CD4-positive, alpha-beta T cell treated with Interleukin-1 beta for 1 hour (primary cell): ENCODE measurements around the gene TRAF2.
"Not testable (repeated sequence)": the region's sequence is repeated elsewhere in the genome, so short reads cannot be mapped to it uniquely, and the experiment has no call there.

ENCODE experiments used
- DNase-seq, 2 donors: peaks; one replicate each; pipeline ENCODE4 v3.0.0-alpha.2; 2020 to 2022

TRAF2 gene, protein sequence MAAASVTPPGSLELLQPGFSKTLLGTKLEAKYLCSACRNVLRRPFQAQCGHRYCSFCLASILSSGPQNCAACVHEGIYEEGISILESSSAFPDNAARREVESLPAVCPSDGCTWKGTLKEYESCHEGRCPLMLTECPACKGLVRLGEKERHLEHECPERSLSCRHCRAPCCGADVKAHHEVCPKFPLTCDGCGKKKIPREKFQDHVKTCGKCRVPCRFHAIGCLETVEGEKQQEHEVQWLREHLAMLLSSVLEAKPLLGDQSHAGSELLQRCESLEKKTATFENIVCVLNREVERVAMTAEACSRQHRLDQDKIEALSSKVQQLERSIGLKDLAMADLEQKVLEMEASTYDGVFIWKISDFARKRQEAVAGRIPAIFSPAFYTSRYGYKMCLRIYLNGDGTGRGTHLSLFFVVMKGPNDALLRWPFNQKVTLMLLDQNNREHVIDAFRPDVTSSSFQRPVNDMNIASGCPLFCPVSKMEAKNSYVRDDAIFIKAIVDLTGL

DNA sequence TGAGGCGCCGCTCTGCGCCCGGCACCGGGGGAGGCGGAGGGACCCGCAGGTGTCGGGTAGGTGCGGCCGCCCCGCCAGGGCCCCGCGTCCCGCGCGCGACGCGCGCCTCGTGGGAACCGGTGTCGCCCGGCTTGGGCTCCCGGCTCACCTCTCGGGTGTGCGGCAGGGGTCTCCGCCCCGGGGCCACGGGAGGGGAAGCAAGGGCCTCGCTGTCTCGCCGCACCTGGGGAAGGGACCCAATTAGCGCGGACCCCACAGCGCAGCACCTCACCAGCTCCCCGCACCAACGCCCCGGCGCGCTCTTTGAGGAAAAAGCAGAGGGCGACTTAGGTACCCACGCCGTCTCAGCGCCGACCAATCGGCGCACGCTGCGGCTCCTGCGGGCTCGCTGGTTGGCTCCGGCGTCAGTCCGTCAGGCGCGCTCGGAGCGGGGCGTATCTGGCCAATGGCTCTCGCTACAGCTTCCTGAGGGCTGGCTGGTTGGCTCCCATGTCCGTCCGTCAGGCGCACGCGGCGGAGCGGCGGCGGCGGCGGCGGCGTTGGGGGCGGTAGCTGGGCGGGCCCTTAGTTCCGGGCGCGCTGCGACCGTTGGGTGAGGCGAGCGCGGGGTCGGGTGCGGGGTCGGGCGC is at the start of gene TRAF2:
TRAF2 (plus strand) TSS at position 567 of the 629 bp plus-strand sequence. CDS start 12,225 bp downstream, outside the sequence.
- DNase-seq: peak; percentile 98

DNA sequence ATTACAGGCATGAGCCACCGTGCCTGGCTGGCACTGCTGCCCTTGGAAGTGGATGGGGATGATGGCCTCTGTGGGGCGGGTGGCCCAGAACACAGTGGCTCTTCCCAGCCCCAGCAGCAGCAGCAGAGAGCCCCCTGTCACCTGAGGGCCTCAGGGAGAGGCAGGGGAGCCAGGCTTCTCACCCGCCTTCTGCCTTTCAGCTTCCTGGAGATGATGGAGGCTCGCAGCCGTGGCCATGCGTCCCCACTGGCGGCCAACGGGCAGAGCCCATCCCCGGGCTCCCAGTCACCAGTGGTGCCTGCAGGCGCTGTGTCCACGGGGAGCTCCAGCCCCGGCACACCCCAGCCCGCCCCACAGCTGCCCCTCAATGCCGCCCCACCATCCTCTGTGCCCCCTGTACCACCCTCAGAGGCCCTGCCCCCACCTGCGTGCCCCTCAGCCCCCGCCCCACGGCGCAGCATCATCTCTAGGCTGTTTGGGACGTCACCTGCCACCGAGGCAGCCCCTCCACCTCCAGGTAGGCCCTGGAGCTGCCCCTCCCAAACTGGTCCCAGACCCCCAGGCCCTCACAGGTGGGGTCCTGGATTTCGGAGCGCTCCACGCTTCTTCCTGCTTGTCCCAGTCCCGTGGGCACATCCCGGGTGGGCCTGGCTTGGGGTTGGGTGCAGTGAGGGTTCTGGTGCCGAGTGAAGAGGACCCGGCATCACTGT is 49.0 kb upstream of the TRAF2 start:
- DNase-seq: no peak

DNA sequence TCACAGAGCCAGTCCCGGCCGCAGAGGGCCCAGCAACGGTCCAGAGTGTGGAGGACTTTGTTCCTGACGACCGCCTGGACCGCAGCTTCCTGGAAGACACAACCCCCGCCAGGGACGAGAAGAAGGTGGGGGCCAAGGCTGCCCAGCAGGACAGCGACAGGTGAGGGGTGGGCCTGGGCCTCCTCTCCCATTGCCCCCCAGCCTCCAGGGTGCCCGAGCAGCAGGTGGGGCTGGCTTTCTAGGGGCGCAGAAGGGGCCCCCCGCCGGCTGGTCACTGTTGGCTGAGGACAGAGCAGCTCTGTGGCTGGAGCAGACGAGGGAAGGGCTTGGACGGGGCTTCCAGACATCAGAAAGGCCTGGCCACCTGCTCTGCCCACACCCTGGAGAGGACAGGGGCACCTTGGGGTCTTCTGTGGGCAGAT is 48.4 kb upstream of the TRAF2 start:
- not testable (repeated sequence) for DNase-seq

GRCh38 chr9:136838314-136839228 is 47.7 kb upstream of the TRAF2 start:
- DNase-seq: no peak

GRCh38 chr9:136839229-136840139 is 46.8 kb upstream of the TRAF2 start:
- DNase-seq: no peak

GRCh38 chr9:136840140-136840876 is 46.0 kb upstream of the TRAF2 start:
- no peak for DNase-seq

DNA sequence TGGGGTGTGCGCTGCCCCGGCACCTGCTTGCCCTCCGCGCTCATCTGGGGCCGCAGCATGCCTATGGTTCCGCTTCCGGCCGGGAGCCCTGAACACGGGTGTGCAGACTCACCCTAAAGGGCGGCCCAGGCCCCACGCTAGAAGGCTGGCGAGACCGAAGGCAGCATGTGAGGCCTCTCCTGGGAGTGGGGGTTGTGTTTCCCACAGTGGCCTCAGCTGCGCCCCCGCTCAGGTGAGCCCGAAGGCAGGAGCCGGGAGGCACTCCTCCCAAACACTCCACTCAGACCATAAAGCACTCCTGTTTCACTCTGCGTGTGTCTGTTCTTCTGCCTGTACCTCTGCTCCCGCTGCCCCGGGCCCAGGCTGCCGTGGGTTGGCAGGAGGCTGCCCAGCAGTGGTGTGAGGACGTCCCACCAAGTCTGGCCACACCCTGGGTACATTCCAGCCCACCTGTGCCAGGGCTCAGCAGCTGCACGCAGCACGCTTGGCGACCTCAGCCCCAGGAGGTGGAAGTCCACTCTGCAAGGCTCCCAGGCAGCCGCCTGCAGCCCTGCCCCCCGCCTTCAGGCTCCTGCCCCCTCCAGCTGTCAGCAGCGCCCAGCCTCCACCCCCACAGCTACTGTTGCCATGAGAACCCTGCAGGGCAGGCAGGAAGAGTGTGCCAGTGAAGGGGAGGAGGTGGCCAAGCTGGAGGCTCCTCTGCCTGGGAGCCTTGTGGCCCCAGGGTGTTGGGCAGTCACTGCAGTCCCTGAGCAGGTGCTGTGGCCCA is 45.3 kb upstream of the TRAF2 start:
- DNase-seq: no peak

GRCh38 chr9:136841646-136842379 is 44.5 kb upstream of the TRAF2 start:
- not testable (repeated sequence) for DNase-seq

DNA sequence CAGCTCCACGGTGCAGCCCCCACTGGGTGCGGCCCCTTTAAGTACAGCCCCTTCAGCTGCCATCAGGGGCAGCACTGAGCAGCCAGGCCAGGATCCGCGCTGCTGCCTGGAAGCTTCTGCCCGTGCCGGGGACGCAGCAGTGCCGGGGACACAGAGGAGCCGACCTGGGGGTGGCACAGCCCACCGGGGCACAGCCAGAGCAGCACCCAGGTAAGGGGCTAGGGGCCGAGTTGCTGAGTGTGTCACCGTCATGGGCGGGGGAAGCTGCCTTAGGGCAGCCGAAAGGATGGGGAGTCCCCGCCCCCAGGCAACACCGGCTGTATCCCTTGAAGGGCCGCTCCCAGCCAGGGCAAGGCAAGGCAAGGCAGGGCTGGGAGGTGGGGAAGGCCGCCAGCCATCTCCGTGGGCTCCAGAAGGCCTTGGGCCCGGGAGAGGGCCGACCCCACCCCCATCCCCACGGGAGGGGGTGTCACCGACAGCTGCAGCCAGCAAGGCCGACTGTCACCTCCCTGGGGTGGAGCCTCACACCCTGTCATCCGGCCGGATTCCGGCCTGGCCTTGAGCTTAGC is 43.9 kb upstream of the TRAF2 start, which contains the start of gene AJM1:
AJM1 (plus strand) TSS at position 99 of the 569 bp plus-strand sequence. CDS start 1,937 bp downstream, outside the sequence.
- peak; percentile 81 to 85 for DNase-seq

GRCh38 chr9:136843159-136843800 is 43.0 kb upstream of the TRAF2 start:
- not testable (repeated sequence) for DNase-seq

DNA sequence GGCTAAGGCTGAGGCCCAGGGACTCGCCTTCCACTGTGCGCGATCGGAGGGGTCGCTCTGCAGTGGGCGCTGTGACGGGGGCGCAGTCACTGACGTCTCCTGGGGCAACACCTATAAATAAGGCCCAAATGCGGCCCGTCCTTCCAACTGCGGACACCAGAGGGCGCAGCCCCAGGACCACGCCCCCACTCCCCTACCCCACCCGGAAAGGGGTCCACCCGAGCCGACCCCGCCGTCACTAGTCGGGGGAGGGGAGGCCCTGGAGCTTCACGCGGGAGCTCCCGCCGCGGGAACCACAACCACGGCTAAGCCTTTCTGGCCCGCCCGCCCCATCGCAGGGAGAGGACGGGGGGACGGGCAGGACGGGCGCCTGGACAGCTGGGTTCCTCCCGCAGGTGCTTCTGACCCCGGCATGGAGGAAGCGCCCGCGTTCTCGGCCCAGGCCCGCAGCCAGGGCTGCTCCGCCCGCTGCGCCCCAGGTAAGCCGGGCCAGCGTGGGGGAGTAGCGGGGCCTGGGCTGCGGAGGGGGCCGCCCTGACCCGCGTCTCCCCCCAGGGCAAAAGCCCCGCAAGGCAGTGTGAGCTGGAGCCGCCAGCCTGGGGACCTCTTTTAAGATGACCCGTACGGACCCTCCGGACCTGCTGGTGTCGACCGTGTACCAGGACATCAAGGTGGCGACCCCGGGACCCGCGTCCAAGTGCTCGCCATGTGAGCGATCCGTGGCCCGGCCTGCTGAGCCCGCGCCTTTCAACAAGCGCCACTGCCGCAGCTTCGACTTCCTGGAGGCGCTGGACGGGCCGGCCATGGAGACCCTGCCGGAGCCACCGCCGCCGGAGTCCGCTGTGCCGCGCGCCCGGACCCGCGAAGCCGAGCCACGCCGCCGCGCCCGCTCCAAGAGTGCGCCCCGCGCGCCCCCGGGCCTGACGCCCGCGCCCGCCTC is 42.2 kb upstream of the TRAF2 start:
- peak; percentile 56 to 64 for DNase-seq

GRCh38 chr9:136844761-136845464 is 41.4 kb upstream of the TRAF2 start:
- no peak for DNase-seq

- no peak for DNase-seq
Observed at GRCh38 chr9:136845465-136846260, 40.7 kb upstream of the TRAF2 start.

GRCh38 chr9:136846376-136847087 is 39.8 kb upstream of the TRAF2 start:
- DNase-seq: no peak
